Epidermal melanocyte (primary cell): ENCODE measurements around the gene MAPK7.

Source experiments
- DNase-seq: peaks from one replicate; pipeline ENCODE4 v3.0.0; 2011; ENCODE audit warnings: low spot score; ENCODE audit not compliant: insufficient read length

MAPK7 gene

GRCh38 chr17:19414396-19415280 lies 36.3 kb downstream of the MAPK7 start:
- no peak for DNase-seq

GRCh38 chr17:19415311-19415710 lies 37.0 kb downstream of the MAPK7 start:
- no peak for DNase-seq

- DNase-seq = no peak
Observed at GRCh38 chr17:19415806-19416775, 37.8 kb downstream of the MAPK7 start.

- no peak for DNase-seq
Observed at GRCh38 chr17:19417611-19418010, 39.3 kb downstream of the MAPK7 start.

GRCh38 chr17:19418251-19418992 lies 40.1 kb downstream of the MAPK7 start:
- no peak for DNase-seq

- DNase-seq = no peak
Observed at GRCh38 chr17:19421219-19421618, 42.9 kb downstream of the MAPK7 start.

- DNase-seq = no peak
Observed at GRCh38 chr17:19421926-19422325, 43.6 kb downstream of the MAPK7 start.

- DNase-seq = no peak
Observed at GRCh38 chr17:19424934-19425868, 46.9 kb downstream of the MAPK7 start.

GRCh38 chr17:19426631-19427030 lies 48.3 kb downstream of the MAPK7 start:
- no peak for DNase-seq

GRCh38 chr17:19431691-19432090 lies 53.4 kb downstream of the MAPK7 start:
- DNase-seq = no peak
